ENCODE data around the gene THEMIS.

DNA sequence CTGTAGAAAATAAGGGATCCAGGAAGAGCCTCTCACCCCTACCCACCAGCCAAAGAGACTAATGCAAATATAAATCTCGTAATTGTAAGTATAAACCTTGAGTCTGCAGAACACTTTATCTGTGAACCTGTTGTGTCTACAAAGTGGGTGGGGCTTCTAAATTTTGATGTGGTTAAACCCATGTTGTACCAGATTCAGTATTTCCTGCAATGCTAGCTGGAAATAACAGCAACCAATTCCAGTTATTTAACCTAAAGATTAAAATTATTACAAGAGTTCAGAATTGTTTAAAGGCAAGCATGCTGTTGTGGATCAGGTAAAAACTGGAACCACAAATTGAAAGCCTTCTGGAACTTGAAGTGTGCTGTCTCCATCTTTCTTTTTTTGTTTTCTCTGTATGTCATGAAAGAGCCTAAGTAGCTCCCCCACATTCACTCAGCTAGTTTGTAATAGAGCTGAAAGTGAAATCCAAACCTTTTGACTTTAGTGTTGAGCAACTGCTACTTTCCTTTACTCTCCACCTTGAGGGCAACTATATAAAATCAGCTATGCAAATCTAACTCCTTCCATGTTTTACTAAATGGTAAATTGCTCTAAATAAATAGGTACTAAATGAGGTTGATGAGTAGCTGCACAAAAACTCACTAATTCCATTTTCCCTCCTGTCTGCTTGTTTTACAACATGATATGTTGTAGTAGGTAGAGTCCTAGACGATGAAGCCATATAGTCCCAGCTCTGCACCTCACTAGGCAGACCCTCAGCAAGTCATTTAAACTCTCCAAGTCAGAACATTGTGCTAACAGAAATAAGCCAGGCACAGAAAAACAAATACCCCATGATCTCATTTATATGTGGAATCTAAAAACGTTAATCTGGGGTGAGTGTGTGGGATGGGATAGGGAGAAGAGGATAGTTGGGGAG is 17.9 kb upstream of the THEMIS start:
- TF ChIP-seq TAF1 (IDR thresholded peaks at IDR 0.05; ENCODE audit: borderline replicate concordance, low read depth, low read length) (no peak), POLR2AphosphoS5 (IDR thresholded peaks at IDR 0.05; ENCODE audit: low read depth, low read length) (no peak)
